ENCODE results near the gene SAMD4A. TPM values are rescaled to one million over a fixed set of nuclear protein-coding genes. Genes with fewer than 3 reads are reported as not detected.
A peak's percentile ranks its signal among the peaks of the same experiment; 100 is the strongest.

SAMD4A gene
- total and polyA plus RNA-seq, 11 donors: 45.0 to 247 (median 138) TPM

DNA sequence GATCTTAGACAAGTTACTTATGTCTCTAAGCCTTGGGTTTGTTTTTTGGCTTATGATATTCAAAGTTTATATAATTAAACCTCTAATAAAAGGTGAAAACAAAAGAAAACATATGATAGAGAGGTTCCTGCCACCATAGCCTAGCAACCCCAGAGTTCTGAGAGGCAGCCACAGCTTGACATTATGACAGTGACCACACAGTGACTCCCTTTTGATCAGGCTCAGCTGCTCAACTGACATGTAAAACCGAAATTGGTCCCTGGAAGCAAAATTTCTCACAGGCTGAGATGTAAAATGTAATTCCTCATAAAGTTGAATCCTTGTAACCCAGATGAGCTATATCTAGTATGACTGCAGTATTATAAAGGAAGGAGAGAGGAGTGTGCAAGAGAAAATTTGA, 227.2 kb downstream of the SAMD4A start:
- ATAC-seq: no peak
- intact Hi-C loops (cut with DNase I): no loop called here
- Histone ChIP-seq H3K27me3 (no peaks in the 10 kb centered on the region), H3K4me1 (peaks cover 0 to 8% (median 0%) of the 10 kb centered on the region in 12 donors), H3K4me3 (no peak overlapping the region), H3K9me3 (peaks cover 0 to 16% (median 3%) of the 10 kb centered on the region in 12 donors), H3K27ac (no peak overlapping the region), H3K36me3 (peaks cover 0 to 36% (median 24%) of the 10 kb centered on the region in 9 donors)
- WGBS, 4 donors: 41 to 64% (median 54%) methylated on average over 1 of the region's 1 CpG
- TF ChIP-seq, protein P1, sequence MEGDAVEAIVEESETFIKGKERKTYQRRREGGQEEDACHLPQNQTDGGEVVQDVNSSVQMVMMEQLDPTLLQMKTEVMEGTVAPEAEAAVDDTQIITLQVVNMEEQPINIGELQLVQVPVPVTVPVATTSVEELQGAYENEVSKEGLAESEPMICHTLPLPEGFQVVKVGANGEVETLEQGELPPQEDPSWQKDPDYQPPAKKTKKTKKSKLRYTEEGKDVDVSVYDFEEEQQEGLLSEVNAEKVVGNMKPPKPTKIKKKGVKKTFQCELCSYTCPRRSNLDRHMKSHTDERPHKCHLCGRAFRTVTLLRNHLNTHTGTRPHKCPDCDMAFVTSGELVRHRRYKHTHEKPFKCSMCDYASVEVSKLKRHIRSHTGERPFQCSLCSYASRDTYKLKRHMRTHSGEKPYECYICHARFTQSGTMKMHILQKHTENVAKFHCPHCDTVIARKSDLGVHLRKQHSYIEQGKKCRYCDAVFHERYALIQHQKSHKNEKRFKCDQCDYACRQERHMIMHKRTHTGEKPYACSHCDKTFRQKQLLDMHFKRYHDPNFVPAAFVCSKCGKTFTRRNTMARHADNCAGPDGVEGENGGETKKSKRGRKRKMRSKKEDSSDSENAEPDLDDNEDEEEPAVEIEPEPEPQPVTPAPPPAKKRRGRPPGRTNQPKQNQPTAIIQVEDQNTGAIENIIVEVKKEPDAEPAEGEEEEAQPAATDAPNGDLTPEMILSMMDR (IDR thresholded peaks at IDR 0.05): no peak
- TF ChIP-seq POLR2A (IDR thresholded peaks at IDR 0.05): no peak
- DNase-seq: no peak

DNA sequence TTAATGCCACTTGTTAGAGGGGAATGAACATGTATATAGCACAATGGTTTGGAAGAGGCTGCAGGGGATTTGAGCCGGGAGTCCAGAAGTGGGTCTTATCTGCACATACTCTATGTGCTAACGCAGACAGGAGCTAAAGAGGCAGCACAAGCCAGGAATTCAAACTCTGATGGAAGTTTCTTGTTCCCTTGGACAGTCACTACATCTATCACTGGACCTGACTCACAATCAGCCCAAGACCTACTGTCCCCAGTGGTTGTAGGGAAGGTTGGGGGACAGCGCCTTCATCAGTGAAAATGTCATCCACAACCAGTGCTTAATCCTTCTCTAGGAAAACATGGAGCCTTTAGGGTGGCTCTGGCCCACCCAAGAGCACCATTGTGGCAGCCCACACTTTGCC, 227.9 kb downstream of the SAMD4A start:
- H3K4me1 ChIP-seq: peaks cover 0 to 6% (median 0%) of the 10 kb centered on the region in 12 donors
- no peak overlapping the region for H3K4me3 ChIP-seq
- H3K27ac ChIP-seq: no peak overlapping the region
- ATAC-seq: peak in 3 of 4 donors; percentile 34 to 41 (median 35)
- H3K36me3 ChIP-seq: peaks cover 0 to 30% (median 17%) of the 10 kb centered on the region in 9 donors
- 61 to 73% (median 71%) methylated on average over 3 of the region's 3 CpGs for WGBS, 4 donors
- TF ChIP-seq POLR2A (IDR thresholded peaks at IDR 0.05): no peak
- TF ChIP-seq, protein P1 (IDR thresholded peaks at IDR 0.05): no peak
- H3K27me3 ChIP-seq: no peaks in the 10 kb centered on the region
- peaks cover 0 to 16% (median 3%) of the 10 kb centered on the region in 12 donors for H3K9me3 ChIP-seq
- DNase-seq: no peak
- intact Hi-C loops (cut with DNase I): no loop called here

DNA sequence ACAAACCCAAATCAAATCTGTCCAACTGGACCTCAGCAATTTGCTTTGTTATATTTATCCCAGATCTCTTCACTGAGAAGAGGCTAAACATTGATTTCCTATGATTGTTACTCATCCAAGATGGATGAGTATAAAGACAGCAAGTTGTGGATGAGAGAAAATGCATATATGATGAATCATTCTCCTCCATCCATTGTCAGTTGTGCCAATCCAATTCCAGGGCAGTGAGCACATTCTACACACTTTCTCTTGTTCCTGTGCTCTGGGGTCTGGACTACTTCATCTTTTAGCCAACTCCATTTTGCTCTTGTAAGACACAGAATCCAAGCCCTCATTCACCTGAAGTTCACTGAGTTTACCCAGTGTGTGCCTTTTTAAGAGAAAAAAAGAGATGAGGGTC, 230.0 kb downstream of the SAMD4A start:
- Histone ChIP-seq H3K4me3 (no peak overlapping the region), H3K9me3 (peaks cover 0 to 16% (median 3%) of the 10 kb centered on the region in 12 donors), H3K36me3 (peaks cover 0 to 11% (median 5%) of the 10 kb centered on the region in 9 donors), H3K27me3 (no peaks in the 10 kb centered on the region), H3K4me1 (peaks cover 0 to 6% (median 0%) of the 10 kb centered on the region in 12 donors), H3K27ac (no peak overlapping the region)
- TF ChIP-seq, protein P1 (IDR thresholded peaks at IDR 0.05): no peak
- TF ChIP-seq POLR2A (IDR thresholded peaks at IDR 0.05): no peak
- no peak for ATAC-seq
- intact Hi-C loops (cut with DNase I): no loop called here
- DNase-seq: no peak

DNA sequence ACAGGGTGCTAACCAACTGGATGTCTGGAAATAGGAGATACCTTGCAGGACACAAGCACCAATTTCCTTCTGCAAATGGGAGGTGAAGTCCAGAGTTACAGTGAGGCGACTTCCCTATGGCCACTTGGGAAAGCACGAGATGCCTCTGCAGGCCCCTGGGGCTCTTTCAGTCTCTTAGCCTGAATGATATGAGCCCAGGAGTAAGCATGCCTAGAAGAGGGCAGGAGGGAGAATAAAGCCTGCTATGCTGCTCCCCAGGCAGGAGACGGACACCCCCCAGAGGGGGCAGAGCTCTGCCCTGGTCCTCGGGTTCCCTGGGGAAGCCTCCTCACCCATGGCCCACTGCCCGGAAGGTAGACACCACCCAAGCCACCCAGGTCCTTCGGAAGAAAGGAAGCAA, 230.6 kb downstream of the SAMD4A start:
- Histone ChIP-seq H3K9me3 (peaks cover 0 to 16% (median 3%) of the 10 kb centered on the region in 12 donors), H3K4me3 (no peak overlapping the region), H3K4me1 (peaks cover 0 to 6% (median 0%) of the 10 kb centered on the region in 12 donors), H3K27ac (no peak overlapping the region), H3K36me3 (peaks cover 0 to 5% (median 1%) of the 10 kb centered on the region in 9 donors), H3K27me3 (no peaks in the 10 kb centered on the region)
- DNase-seq (no peak), ATAC-seq (no peak)
- intact Hi-C loops (cut with DNase I): no loop called here
- TF ChIP-seq, protein P1 (IDR thresholded peaks at IDR 0.05): no peak
- TF ChIP-seq POLR2A (IDR thresholded peaks at IDR 0.05): no peak
- 74 to 82% (median 78%) methylated on average over 5 to 6 of the region's 6 CpGs for WGBS, 4 donors
